HG02981 (cell line): ENCODE data around the gene CP.

Experiments used
- ATAC-seq: cut with Tn5 transposase; IDR thresholded peaks from one replicate; pipeline ENCODE4 v1.9.1; 2021; ENCODE audit warnings: mild to moderate bottlenecking, moderate library complexity; ENCODE audit not compliant: unreplicated experiment

Gene CP

DNA sequence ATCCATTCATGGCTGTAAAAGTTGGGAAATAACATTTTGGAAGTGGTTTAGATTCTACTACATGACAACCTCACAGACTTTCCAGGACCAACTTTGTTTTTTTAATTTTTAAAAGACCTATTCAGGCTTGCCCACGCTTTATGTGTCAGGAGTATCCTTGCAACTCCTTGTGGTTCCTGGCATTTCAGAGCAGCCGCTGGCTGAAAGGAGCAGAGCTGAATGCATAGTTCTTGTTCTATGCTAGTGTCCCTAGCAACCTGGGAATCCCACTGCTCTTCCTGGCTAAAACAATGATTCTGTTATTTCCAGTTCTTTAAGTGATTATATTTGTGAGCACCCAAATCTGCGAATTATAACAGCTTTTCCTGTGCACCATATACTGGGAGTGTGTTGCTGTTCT is 34.9 kb downstream of the CP start:
- ATAC-seq = no peak

DNA sequence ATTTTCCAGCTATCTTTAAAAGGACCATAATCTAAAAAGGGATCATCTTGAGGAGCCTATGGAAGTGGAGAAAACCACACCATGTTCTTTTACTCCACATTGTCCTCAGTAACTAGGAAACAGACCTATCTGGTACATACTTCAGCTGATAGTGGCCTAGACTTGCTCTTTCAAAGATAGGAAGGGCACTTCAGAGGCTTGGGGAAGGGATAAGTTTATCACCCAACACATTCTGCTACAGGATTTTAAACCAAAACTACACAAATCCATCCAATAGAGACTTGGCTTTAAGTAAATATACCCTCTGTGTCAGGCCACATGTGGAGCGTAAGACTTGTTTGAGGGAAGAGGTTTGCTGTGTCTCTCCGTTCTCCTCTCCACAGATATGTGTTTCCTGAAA is 35.4 kb downstream of the CP start:
- ATAC-seq = no peak

DNA sequence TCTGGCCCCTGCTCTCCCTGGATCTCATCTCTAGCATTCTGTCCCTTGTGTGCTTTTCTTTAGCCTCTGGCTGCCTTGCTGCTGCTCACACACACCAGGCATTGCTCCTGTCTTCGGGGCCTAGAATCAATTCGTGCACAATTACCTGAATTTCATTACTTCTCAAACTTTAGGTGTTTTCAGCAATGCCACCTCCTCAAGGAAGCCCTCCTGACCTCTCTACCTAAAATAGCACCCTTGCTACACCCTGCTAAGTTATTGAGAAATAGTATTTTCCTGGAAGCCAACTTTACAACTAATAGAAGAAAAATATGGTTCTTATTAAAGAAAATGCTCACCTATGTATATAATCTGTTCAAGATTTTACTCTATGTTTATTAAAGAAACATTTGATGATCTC is 40.4 kb downstream of the CP start:
- no peak for ATAC-seq

GRCh38 chr3:149180057-149180573 is 41.5 kb downstream of the CP start:
- no peak for ATAC-seq

- no peak for ATAC-seq
Measured at GRCh38 chr3:149179220-149179619, 42.4 kb downstream of the CP start.

GRCh38 chr3:149177122-149177521 is 44.5 kb downstream of the CP start:
- no peak for ATAC-seq

- peak; percentile 98 for ATAC-seq
Measured at GRCh38 chr3:149174901-149175300, 46.7 kb downstream of the CP start.

- no peak for ATAC-seq
Measured at GRCh38 chr3:149170672-149171071, 51.0 kb downstream of the CP start.

- ATAC-seq = no peak
Measured at GRCh38 chr3:149167898-149168297, 53.7 kb downstream of the CP start.

GRCh38 chr3:149163066-149163465 is 58.6 kb downstream of the CP start:
- no peak for ATAC-seq

DNA sequence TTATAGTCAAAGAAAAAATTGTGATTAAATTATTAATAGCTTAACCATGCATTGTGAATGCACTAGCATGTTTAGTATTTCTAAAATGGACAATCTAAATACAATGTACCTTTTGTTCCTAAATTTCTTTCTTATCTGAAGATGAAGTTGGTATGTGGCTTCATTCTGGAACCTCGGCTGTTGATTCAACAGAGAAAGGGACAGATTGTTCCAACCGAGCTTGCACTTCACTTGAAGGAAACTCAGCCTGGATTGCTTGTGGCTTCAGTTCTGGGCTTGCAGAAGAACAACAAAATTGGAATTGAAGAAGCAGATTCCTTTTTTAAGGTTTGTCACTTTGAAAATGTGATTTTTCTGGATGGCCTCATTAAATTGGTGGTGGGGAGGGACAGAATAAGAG is 59.6 kb downstream of the CP start:
- no peak for ATAC-seq

DNA sequence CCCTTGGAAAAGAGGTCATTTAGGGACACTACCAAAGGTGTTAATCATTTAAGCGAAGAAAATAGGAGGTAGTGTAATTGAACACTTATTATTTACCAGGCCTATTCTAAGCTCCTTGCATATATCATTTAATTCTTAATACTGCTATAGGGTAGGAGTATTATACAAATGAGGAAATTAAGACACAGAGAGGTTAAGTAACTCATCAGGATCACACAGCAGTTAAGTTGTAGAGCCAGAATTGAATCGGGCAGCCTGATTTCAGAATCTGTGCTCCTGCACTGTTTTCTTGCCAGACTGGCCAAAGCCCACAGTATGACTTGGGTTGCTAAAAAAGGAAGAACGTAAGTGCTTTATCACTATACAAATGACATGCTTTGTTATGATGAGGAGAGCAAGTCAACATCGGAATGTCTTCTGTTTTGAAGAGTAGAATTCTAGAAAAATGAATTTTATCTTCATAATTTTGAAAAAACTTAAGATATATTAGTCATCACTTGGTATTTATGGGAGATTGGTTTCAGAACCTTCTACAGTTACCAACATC is 60.8 kb downstream of the CP start:
- no peak for ATAC-seq

DNA sequence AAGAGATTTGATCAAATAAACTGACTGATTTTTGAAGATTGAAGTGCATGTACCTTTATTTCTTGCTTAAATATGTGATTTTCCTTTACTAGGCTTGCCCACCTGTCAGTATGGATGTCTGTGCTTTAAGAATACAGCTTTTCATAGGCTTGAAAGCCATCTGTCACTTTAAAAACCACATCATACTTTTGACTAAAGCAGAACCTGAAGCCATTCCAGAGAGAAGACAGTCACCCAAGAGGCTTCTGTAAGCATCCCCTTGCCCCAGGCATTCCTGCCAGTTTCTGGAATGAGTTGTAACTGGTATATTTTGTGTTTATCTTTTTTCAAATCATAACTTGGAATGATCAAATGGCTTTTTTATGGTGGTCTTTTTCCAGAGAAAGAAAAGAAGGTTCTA is 68.2 kb downstream of the CP start:
- ATAC-seq = no peak

DNA sequence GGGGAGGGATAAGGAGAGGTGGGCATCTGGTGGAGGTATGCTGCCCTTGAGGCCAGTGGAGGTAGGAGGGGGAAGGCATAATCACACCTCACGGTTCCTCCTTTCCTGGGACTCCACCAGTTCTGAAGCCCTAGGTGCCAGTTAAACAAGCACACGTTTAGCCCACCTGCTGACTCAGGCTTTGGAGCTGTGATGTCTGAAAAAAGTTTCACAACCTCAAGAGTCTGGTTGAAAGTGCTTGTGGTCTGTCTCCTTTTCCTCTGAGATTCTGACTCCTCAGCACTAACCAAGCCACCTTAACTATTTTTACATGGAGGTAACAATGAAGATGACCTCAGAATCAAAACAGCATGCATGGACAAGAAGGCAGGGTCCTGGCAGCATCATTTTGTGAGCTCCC is 69.2 kb downstream of the CP start:
- peak; percentile 95 for ATAC-seq

DNA sequence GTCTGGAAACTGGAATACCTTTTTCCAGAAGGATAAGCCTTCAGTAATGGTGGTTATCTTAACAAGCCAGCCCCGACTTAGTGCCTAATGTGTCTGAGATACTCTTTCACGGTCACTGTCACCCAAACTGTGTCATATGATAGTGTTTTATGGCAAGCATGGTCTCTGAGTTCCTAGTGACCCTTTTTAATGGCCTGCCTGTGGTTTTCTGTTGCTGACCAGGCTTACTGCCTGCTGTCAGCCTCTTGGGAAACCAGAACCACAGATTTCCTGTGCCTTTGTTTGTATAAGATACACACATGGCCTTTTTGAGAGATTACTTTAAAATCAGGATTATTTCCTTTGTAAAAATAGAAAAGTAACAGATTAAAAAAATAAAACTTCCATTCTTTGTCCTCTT is 69.8 kb downstream of the CP start:
- peak; percentile 33 for ATAC-seq

DNA sequence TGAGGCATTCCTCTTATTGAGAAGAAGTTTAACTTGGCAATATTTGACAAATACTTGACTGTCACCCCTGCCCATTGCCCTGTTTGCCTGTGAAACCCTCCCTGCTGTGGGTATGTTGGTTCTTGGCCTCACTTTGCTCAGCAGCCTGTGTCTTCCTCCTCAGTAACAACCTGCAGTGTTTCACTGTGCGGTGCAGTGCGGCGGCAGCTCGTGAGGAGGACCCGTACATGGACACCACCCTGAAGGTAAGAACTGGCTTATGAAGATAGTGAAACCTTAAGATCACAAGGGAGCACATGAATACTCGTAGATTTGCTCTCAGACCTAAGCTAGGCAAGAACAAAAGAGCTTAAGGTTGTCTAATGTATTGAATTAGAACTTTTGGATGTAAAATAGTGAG is 71.2 kb downstream of the CP start:
- no peak for ATAC-seq

DNA sequence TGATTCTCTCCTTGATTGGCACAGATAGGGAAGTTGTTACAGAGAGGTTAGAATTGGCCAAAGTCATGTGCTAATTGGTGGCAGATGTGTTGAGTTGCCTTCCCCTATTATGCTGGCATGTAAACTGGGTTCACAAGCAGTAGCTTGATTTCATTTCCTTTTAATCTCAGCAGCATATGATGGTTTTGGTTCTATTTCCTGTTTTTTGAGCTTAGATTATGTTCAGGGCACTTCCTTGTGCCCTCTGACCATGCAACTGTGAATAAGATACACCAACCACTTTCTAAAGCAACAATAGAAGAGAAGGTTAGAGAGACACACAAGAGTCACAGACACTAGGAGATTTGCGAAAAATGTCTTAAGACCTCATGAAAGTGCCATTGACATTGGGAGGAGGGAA is 75.7 kb downstream of the CP start:
- ATAC-seq = peak; percentile 78

GRCh38 chr3:149145356-149145755 is 76.3 kb downstream of the CP start:
- ATAC-seq = no peak

DNA sequence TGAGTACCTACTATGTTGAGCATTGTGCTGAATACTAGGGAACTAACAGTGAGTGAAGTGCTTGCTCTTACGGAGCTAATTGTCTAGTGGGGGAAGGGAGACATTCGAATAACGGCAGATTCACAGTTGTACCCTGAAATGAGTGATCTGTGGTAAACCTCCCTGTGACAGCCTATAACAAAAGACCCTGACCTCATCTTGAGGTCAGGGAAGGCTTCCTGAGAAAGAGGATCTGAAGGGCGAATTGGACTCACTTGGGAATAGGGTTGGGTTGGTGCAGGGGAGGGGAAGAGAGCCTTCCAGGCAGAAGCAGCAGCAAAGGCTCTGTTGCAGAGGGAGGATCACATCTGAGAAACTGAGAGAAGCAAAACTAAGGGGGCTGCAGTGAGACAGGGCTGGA is 78.9 kb downstream of the CP start:
- ATAC-seq = no peak

- no peak for ATAC-seq
Measured at GRCh38 chr3:149134575-149134974, 87.1 kb downstream of the CP start.

DNA sequence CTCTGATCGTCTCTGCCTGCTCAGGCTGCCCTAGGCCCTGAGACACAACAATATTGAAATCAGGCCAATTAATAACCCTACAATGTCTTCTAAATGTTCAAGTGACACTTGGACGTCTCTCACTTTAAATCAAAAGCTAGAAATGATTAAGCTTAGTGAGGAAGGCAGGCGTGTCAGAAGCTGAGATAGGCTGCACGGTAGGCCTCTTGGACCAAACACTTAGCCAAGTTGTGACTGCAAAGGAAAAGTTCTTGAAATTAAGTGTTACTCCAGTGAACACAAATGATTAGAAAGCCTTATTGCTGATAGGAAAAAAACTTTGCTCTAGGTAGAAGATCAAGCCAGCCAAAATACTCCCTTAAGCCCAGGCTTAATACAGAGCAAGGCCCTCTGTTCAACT is 90.0 kb downstream of the CP start:
- ATAC-seq = no peak

DNA sequence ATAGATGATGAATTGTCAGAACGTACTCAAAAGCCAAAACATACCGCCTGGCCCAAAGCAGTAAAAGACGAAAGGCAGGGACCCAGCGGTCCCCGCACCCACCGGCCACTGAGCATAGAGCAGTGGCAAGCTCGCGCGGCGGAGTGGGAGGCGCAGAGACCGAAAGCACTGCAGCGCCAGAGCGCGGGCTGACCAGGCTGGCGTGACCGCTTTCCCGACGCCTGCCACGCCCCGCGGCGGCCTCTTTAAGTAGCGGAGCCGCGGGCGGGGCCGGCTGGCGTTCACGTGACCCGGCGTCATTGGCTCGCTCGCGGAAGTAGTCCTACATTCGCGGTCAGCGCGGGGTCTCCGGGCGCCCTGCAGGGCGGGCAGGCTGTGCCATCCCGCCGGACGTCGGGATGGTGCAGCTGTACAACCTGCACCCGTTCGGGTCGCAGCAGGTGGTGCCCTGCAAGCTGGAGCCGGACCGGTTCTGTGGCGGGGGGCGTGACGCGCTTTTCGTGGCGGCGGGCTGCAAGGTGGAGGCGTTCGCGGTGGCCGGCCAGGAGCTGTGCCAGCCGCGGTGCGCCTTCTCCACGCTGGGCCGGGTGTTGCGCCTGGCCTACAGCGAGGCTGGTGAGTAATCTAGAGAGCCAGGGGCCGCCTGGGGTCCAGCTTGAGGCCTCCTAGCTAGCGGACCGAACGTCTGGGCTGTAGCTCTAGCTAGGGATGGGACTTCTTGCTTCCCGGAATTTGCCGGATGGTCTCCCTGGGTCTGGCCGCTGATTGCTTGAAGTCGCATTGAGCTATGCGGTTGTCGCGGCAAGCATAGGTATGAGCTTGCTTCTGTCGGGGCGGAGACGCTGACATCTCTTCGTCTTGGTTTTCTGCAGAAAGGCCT is 92.1 kb downstream of the CP start, which contains the start of gene HPS3:
TSS of gene HPS3 (plus strand) at position 313 of the 880 bp plus-strand sequence. CDS start at position 399, 86 bp downstream.
- ATAC-seq = peak; percentile 91
